ENCODE data around the gene SRL. TPM values are rescaled to one million over a fixed set of nuclear protein-coding genes. Genes with fewer than 3 reads are reported as not detected.

SRL gene
- total RNA-seq, 1 experiment from 2014 or later, result not detected

DNA sequence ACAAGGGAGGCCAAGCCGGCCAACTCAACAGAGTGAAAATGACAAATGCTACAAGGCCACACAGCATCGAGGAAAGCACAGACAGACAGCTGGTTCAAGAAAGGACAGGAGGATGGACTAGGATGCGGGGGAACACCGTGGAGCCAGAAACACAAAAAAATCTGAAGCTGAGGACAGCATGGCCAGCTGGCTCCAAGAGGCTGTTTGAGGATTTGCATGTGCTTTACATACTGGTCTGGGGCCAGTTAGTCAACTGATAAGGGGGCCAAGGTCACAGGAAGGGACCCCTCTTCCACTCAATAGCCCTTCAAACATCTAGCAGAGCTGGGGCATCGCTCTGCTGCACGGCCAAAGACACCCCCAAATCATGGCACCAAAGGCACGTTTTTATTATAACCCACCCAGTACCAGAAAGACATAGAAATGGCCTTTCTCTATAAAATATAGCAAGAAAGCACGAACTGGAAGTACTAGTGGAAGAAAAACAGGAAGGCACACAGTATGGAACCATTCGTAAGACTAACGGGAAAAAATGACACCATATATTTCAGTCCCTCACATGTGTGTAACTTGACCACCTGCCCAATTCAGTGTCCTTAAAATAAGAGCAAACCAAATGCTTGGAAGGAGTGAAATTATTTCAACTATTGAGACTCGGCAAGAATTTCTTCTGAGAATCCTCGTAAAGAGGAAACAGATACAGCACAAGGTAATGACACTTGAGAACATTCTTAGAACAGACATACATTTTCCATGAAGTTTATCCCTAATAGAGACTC is 7.8 kb upstream of the SRL start:
- ATAC-seq (no peak), DNase-seq (ENCODE audit: low read depth, low spot score) (no peak)
- TF ChIP-seq, protein P1, sequence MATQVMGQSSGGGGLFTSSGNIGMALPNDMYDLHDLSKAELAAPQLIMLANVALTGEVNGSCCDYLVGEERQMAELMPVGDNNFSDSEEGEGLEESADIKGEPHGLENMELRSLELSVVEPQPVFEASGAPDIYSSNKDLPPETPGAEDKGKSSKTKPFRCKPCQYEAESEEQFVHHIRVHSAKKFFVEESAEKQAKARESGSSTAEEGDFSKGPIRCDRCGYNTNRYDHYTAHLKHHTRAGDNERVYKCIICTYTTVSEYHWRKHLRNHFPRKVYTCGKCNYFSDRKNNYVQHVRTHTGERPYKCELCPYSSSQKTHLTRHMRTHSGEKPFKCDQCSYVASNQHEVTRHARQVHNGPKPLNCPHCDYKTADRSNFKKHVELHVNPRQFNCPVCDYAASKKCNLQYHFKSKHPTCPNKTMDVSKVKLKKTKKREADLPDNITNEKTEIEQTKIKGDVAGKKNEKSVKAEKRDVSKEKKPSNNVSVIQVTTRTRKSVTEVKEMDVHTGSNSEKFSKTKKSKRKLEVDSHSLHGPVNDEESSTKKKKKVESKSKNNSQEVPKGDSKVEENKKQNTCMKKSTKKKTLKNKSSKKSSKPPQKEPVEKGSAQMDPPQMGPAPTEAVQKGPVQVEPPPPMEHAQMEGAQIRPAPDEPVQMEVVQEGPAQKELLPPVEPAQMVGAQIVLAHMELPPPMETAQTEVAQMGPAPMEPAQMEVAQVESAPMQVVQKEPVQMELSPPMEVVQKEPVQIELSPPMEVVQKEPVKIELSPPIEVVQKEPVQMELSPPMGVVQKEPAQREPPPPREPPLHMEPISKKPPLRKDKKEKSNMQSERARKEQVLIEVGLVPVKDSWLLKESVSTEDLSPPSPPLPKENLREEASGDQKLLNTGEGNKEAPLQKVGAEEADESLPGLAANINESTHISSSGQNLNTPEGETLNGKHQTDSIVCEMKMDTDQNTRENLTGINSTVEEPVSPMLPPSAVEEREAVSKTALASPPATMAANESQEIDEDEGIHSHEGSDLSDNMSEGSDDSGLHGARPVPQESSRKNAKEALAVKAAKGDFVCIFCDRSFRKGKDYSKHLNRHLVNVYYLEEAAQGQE (IDR thresholded peaks at IDR 0.05; ENCODE audit: insufficient read depth in 1 of 2, low read depth in 2 of 2, low read length in 1 of 2), result no peak
- TF ChIP-seq TCF7L2 (IDR thresholded peaks at IDR 0.05; ENCODE audit: low read depth, low read length), result no peak
- no peak for TF ChIP-seq SIN3A (IDR thresholded peaks at IDR 0.05; ENCODE audit: borderline replicate concordance, insufficient read depth, low read depth, low read length)
- no peak for TF ChIP-seq POLR2AphosphoS5 (IDR thresholded peaks at IDR 0.05; ENCODE audit: low read depth, low read length)
- TF ChIP-seq, protein P2, sequence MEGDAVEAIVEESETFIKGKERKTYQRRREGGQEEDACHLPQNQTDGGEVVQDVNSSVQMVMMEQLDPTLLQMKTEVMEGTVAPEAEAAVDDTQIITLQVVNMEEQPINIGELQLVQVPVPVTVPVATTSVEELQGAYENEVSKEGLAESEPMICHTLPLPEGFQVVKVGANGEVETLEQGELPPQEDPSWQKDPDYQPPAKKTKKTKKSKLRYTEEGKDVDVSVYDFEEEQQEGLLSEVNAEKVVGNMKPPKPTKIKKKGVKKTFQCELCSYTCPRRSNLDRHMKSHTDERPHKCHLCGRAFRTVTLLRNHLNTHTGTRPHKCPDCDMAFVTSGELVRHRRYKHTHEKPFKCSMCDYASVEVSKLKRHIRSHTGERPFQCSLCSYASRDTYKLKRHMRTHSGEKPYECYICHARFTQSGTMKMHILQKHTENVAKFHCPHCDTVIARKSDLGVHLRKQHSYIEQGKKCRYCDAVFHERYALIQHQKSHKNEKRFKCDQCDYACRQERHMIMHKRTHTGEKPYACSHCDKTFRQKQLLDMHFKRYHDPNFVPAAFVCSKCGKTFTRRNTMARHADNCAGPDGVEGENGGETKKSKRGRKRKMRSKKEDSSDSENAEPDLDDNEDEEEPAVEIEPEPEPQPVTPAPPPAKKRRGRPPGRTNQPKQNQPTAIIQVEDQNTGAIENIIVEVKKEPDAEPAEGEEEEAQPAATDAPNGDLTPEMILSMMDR (IDR thresholded peaks at IDR 0.05), result no peak
- Histone ChIP-seq H3K4me1 (ENCODE audit: control insufficient read depth, insufficient read depth, low read length) (no peaks in the 10 kb centered on the region), H3K4me3 (ENCODE audit: low read depth in 2 of 2, low read length in 2 of 2) (no peak overlapping the region), H3K36me3 (ENCODE audit: control insufficient read depth, insufficient read depth, low read length) (no peaks in the 10 kb centered on the region), H3K27me3 (ENCODE audit: control insufficient read depth, insufficient read depth, low read length) (no peaks in the 10 kb centered on the region), H3K9me3 (ENCODE audit: control insufficient read depth, insufficient read depth, low read depth, low read length) (no peaks in the 10 kb centered on the region), H3K27ac (ENCODE audit: low read length) (no peak overlapping the region)
- intact Hi-C loops (cut with micrococcal nuclease; ENCODE audit: unreplicated experiment), result loop anchor here (5.0 kb wide), 3 partner anchors 47 to 267 kb away; no protein-coding TSS in a partner anchor
- no TSS peak for BruUV-seq (replicated peaks)
- in situ Hi-C loops (cut with HindIII; ENCODE audit: low pct_unique_long_range_greater_than_20kb, low sequenced_read_pairs), result no loop called here
- POLR2A ChIA-PET, result no interaction called here
- CTCF ChIA-PET, result no interaction called here

DNA sequence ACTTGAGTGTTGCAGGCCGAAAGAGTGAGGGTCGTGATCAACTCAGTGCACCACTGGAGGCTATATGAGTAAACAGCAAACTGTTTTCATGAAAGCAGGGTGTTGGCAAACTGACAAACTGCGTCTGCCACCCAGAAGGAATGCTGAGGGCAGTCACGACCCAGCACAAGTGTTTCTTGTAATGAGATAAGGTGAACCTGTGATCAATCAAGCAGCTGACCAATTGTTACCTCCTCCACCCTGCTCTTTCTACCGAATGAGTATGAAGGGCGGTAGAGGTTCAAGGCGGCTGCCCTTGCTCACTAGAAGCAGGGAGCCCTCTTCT is 5.5 kb upstream of the SRL start:
- H3K27ac ChIP-seq (ENCODE audit: low read length), result no peak overlapping the region
- no peaks in the 10 kb centered on the region for H3K36me3 ChIP-seq (ENCODE audit: control insufficient read depth, insufficient read depth, low read length)
- TF ChIP-seq, protein P2 (IDR thresholded peaks at IDR 0.05), result no peak
- TF ChIP-seq POLR2AphosphoS5 (IDR thresholded peaks at IDR 0.05; ENCODE audit: low read depth, low read length), result no peak
- TF ChIP-seq, protein P1 (IDR thresholded peaks at IDR 0.05; ENCODE audit: insufficient read depth in 1 of 2, low read depth in 2 of 2, low read length in 1 of 2), result no peak
- TF ChIP-seq TCF7L2 (IDR thresholded peaks at IDR 0.05; ENCODE audit: low read depth, low read length), result no peak
- no peak for TF ChIP-seq SIN3A (IDR thresholded peaks at IDR 0.05; ENCODE audit: borderline replicate concordance, insufficient read depth, low read depth, low read length)
- POLR2A ChIA-PET, result no interaction called here
- in situ Hi-C loops (cut with HindIII; ENCODE audit: low pct_unique_long_range_greater_than_20kb, low sequenced_read_pairs) (no loop called here), intact Hi-C loops (cut with micrococcal nuclease; ENCODE audit: unreplicated experiment) (no loop called here)
- no peak overlapping the region for H3K4me3 ChIP-seq (ENCODE audit: low read depth in 2 of 2, low read length in 2 of 2)
- DNase-seq (ENCODE audit: low read depth, low spot score), result no peak
- no TSS peak for BruUV-seq (replicated peaks)
- no peaks in the 10 kb centered on the region for H3K27me3 ChIP-seq (ENCODE audit: control insufficient read depth, insufficient read depth, low read length)
- CTCF ChIA-PET, result no interaction called here
- no peaks in the 10 kb centered on the region for H3K4me1 ChIP-seq (ENCODE audit: control insufficient read depth, insufficient read depth, low read length)
- H3K9me3 ChIP-seq (ENCODE audit: control insufficient read depth, insufficient read depth, low read depth, low read length), result no peaks in the 10 kb centered on the region
- ATAC-seq, result no peak
